GM12878 (cell line): ENCODE measurements around the gene CMTM1. TPM values are rescaled to one million over a fixed set of nuclear protein-coding genes. Genes with fewer than 3 reads are reported as not detected.

Experiments
- CHD2 ChIP-seq: IDR thresholded peaks from 2 replicates; pipeline ENCODE4 v1.6.1; 2011; ENCODE audit warnings: low read depth, low read length, improper control_type of control experiment, borderline replicate concordance
- IRF5 ChIP-seq: fragments of 450-650 bp; IDR thresholded peaks from 2 replicates; pipeline ENCODE4 v1.6.1; 2017; ENCODE audit warnings: borderline replicate concordance
- MTA3 ChIP-seq: IDR thresholded peaks from 2 replicates; pipeline ENCODE4 v1.6.1; 2012; ENCODE audit warnings: low read length, inconsistent platforms, borderline replicate concordance
- NBN ChIP-seq: fragments of 450-650 bp; IDR thresholded peaks from 2 replicates; pipeline ENCODE4 v1.6.1; 2016
- NFXL1 ChIP-seq: fragments of 450-650 bp; IDR thresholded peaks from 2 replicates; pipeline ENCODE4 v1.6.1; 2017; ENCODE audit warnings: antibody characterized with exemption, mild to moderate bottlenecking, borderline replicate concordance
- PAX5 ChIP-seq: IDR thresholded peaks from 2 replicates; pipeline ENCODE4 v1.6.1; 2011; ENCODE audit warnings: low read depth, low read length, borderline replicate concordance
- PKNOX1 ChIP-seq: fragments of 450-650 bp; IDR thresholded peaks from 2 replicates; pipeline ENCODE4 v1.6.1; 2016; ENCODE audit warnings: mild to moderate bottlenecking
- POLR2AphosphoS2 ChIP-seq: IDR thresholded peaks from 2 replicates; pipeline ENCODE4 v1.6.1; 2011; ENCODE audit warnings: low read depth, mild to moderate bottlenecking, low read length, improper control_type of control experiment, moderate library complexity
- RB1 ChIP-seq: fragments of 450-650 bp; formaldehyde crosslinking; IDR thresholded peaks from 2 replicates; pipeline ENCODE4 v1.6.1; 2017; ENCODE audit warnings: mild to moderate bottlenecking, borderline replicate concordance
- SKIL ChIP-seq: fragments of 450-650 bp; IDR thresholded peaks from 2 replicates; pipeline ENCODE4 v1.6.1; 2017; ENCODE audit warnings: mild to moderate bottlenecking, low read depth, inconsistent platforms; ENCODE audit not compliant: poor library complexity, severe bottlenecking
- SUPT20H ChIP-seq: IDR thresholded peaks from 2 replicates; pipeline ENCODE4 v1.6.1; 2011; ENCODE audit warnings: low read depth, mild to moderate bottlenecking, low read length, moderate library complexity, borderline replicate concordance; ENCODE audit not compliant: control insufficient read depth
- TCF12 ChIP-seq: IDR thresholded peaks from 2 replicates; pipeline ENCODE4 v1.6.1; 2011; ENCODE audit warnings: low read depth, mild to moderate bottlenecking, low read length
- ZBTB11 ChIP-seq: fragments of 450-650 bp; formaldehyde crosslinking; IDR thresholded peaks from 2 replicates; pipeline ENCODE4 v1.5.0; 2022; ENCODE audit warnings: mild to moderate bottlenecking, missing genetic modification characterization
- polyA plus RNA-seq, 11 experiments: library from polyadenylated mRNA; depleted of rRNA in 4 of 11; unstranded in 6 of 11; stranded (reverse) in 5 of 11; fragments of >200 nt; fragmentation: Nextera tagmentation in 4 of 11; fragmentation: Illumina TruSeq in 1 of 11; extraction: Ambion mirVana in 4 of 11; extraction: Trizol in 1 of 11; gene quantifications; 1 replicate in 1 of 11; 2 replicates in 10 of 11; pipeline versions ENCODE4 v1.2.1 to v1.2.3, GENCODE V29; 2011 to 2016; ENCODE audit warnings: inconsistent platforms in 2 of 11, missing spikeins in 2 of 11, low read depth in 1 of 11
- total RNA-seq, 4 experiments: library from RNA; depleted of rRNA in 3 of 4; stranded (reverse); fragments of >200 nt in 3 of 4; fragmentation: Illumina TruSeq in 1 of 4; extraction: Trizol in 1 of 4; gene quantifications; 2 replicates each; pipeline versions ENCODE4 v1.2.1 to v1.2.3, GENCODE V29; 2013 to 2021
- TF ChIP-seq, protein P1 (sequence below): fragments of 450-650 bp; IDR thresholded peaks from 2 replicates; pipeline ENCODE4 v1.6.1; 2017; ENCODE audit warnings: low read depth, mild to moderate bottlenecking, moderate library complexity

Gene CMTM1
- total and polyA plus RNA-seq, 10 of the 15 experiments (the other 5 are each of a cell fraction or from before 2014, with no cell fraction given): 0.09 to 3.0 (median 1.4) TPM; not detected in 2

DNA sequence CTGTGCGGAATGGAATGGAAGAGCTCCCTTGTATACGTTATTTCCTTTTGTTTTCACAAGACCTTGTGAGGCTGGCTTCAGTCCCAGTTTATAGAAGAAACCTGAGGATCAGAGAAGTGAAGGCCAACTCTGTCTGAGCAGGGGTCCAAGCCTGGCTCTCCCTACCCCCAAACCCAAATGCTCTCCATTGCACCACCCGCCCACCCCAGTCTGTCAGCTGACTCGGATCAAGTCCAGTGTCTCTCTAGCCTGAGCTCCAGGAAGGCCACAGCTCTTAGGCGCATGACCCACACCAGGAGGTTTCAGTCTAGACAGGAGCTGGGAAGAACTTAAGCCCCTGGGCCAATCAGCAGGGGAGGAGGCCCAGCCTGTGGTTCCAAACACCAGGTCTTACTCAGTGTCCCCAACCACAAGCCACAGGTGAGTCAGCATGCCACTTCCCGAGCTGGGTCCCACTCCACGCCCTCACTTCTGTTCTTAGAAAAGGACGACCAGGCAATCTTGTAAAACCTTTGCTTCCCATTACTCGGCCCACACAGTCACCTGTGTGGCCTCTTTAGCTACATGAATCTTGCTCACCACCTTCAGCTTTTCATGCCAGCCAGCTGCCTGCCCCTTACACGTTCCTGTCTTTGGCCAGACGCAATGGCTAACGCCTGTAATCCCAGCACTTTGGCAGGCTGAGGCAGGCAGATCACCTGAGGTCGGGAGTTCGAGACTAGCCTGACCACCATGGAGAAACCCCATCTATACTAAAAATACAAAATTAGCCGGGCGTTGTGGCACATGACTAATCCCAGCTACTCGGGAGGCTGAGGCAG, 44.1 kb upstream of the CMTM1 start (continued):
- TF ChIP-seq ZBTB11 (CRISPR knock-in tag) (no peak), CHD2 (0 out of 2 replicates have a peak, but pooled peaks have one; percentile 43), PKNOX1 (peak; percentile 30; the same call in 1 of the 2 replicates), TCF12 (peak; percentile 64; the same call in 1 of the 2 replicates), MTA3 (peak; percentile 95), NBN (no peak), PAX5 (peak; percentile 81; the same call in 1 of the 2 replicates), SKIL (peak; percentile 98), RB1 (no peak), NFXL1 (no peak), IRF5 (no peak), POLR2AphosphoS2 (no peak), SUPT20H (no peak)
- TF ChIP-seq, protein P1, sequence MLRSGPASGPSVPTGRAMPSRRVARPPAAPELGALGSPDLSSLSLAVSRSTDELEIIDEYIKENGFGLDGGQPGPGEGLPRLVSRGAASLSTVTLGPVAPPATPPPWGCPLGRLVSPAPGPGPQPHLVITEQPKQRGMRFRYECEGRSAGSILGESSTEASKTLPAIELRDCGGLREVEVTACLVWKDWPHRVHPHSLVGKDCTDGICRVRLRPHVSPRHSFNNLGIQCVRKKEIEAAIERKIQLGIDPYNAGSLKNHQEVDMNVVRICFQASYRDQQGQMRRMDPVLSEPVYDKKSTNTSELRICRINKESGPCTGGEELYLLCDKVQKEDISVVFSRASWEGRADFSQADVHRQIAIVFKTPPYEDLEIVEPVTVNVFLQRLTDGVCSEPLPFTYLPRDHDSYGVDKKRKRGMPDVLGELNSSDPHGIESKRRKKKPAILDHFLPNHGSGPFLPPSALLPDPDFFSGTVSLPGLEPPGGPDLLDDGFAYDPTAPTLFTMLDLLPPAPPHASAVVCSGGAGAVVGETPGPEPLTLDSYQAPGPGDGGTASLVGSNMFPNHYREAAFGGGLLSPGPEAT: peak; percentile 97
